Myocyte (in vitro differentiated cells): ENCODE data around the gene CLDN6. TPM values are rescaled to one million over a fixed set of nuclear protein-coding genes. Genes with fewer than 3 reads are reported as not detected.
A peak's percentile ranks its signal among the peaks of the same experiment; 100 is the strongest.

Experiments used
- DNase-seq: peaks from one replicate; pipeline ENCODE4 v3.0.0-alpha.2; 2012; ENCODE audit warnings: low read depth
- total RNA-seq: library from RNA; depleted of rRNA; stranded (reverse); fragments of >200 nt; gene quantifications from 2 replicates; pipeline ENCODE4 v1.2.3, GENCODE V29; 2014

Gene CLDN6
- total RNA-seq, 1 donor from 2014 or later, result not detected

DNA sequence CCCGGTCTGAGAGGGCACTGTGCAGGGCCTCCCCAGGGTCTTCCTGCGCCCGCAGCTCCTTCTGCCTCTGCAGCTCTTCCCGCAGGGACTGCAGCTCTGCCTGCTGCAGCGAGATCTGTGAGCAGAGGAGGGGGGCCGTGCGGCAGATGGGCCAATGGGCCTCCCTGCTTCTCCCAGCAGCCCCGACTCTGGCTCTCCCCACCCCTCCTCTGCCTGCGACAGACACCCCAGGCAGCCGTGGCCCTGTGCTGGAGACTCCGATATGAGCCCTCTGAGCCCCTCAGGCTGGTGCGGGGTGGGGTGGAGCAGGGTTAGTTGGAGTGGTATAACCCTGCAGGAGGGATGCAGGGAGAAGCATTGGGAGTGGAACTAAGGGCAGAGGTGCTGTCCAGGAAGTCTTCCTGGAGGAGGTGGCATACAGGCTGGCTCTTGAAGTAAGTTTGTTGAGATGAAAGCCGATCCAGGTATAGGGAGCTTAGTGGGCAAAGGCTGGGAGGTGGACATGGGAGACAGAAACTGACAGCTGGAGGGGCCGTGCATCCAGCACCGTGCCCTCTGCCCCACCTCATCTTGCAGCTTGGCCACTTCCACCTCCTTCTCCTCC is 10.8 kb upstream of the CLDN6 start:
- DNase-seq, result no peak

- no peak for DNase-seq
Observed at GRCh38 chr16:3027983-3028715, 10.2 kb upstream of the CLDN6 start.

DNA sequence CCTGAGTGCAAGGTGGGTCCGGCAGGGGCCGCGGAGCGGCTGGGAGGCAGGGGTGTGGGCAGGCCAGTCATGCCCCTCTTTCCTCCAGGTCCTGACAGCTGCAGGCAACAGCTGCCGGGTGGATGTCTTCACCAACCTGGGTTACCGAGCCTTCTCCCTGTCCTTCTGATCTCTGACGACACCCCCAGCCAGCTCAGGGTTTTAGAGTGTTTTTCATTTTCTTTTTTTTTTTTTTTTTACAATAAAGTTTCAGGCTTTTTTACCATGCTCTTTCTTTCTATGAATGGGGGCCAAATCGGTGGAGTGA is 9.5 kb upstream of the CLDN6 start:
- DNase-seq, result peak; percentile 20

- DNase-seq, result no peak
Observed at GRCh38 chr16:3026609-3027488, 8.9 kb upstream of the CLDN6 start.

- DNase-seq, result no peak
Observed at GRCh38 chr16:3026003-3026378, 8.0 kb upstream of the CLDN6 start.

GRCh38 chr16:3025032-3026002 is 7.3 kb upstream of the CLDN6 start:
- no peak for DNase-seq

DNA sequence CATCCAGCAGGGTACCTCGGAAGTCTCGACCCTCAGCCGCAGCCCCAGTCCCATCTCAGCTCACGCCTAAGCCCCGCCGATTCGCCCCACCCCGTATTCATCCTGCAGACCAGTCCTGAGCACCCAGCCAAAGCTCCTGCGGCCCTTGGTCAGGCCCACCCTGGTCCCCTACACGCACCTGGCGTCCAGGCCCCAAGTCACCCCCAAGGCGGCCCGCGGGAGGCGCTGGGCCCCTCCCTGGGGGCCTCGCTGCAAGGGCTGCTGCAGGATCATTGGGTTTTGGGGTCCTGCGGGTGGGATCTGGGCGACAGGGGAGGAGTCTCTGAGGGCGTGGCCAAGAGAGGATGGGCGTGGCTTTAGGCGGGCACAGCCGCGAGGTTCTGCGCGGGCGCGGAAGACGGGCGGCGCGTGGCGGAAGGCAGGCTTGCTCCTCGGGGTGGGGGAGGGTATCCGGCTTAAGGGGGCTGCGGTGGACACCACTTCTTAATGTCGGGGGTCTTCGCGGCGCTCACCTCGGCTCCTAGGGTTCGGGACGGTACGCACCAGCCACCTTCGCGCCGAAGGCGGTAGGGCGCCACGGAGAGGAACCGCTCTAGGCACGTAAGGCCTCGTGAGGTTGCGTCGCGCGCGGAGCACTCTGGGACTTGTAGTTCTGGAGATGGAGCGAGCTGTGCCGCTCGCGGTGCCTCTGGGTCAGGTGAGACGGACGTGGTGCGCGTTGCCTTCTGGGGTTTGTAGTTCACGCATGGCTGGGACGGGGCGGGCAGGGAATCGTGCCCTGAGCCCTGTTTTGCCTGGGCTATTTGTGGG is 5.9 kb upstream of the CLDN6 start, which contains the start of the genes HCFC1R1 and THOC6:
TSS of gene HCFC1R1 (minus strand) at position 274 of the 810 bp plus-strand sequence. CDS start at position 273, 1 bp downstream.
TSS of gene THOC6 (plus strand) at position 367 of the 810 bp plus-strand sequence. CDS start at position 659, 292 bp downstream.
- DNase-seq, result peak; percentile 98

- DNase-seq, result peak; percentile 90
Observed at GRCh38 chr16:3023415-3023668, 5.4 kb upstream of the CLDN6 start.

- DNase-seq, result peak; percentile 90
Observed at GRCh38 chr16:3022684-3023414, 4.9 kb upstream of the CLDN6 start.

GRCh38 chr16:3022208-3022683 is 4.3 kb upstream of the CLDN6 start:
- DNase-seq, result peak; percentile 96

DNA sequence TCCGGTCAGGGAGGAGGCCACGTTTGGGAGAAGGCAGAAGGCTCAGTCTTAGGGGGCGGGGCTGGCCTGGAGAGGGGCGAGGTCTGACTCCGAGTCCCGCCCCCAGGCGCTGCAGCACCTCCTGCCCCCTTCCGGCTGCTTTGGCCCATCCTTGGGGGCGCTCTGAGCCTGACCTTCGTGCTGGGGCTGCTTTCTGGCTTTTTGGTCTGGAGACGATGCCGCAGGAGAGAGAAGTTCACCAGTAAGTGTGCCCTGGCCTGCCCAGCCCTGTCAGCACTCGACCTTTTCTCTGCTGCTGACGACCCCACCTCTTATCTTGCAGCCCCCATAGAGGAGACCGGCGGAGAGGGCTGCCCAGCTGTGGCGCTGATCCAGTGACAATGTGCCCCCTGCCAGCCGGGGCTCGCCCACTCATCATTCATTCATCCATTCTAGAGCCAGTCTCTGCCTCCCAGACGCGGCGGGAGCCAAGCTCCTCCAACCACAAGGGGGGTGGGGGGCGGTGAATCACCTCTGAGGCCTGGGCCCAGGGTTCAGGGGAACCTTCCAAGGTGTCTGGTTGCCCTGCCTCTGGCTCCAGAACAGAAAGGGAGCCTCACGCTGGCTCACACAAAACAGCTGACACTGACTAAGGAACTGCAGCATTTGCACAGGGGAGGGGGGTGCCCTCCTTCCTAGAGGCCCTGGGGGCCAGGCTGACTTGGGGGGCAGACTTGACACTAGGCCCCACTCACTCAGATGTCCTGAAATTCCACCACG is 3.6 kb upstream of the CLDN6 start:
- peak; percentile 98 for DNase-seq

DNA sequence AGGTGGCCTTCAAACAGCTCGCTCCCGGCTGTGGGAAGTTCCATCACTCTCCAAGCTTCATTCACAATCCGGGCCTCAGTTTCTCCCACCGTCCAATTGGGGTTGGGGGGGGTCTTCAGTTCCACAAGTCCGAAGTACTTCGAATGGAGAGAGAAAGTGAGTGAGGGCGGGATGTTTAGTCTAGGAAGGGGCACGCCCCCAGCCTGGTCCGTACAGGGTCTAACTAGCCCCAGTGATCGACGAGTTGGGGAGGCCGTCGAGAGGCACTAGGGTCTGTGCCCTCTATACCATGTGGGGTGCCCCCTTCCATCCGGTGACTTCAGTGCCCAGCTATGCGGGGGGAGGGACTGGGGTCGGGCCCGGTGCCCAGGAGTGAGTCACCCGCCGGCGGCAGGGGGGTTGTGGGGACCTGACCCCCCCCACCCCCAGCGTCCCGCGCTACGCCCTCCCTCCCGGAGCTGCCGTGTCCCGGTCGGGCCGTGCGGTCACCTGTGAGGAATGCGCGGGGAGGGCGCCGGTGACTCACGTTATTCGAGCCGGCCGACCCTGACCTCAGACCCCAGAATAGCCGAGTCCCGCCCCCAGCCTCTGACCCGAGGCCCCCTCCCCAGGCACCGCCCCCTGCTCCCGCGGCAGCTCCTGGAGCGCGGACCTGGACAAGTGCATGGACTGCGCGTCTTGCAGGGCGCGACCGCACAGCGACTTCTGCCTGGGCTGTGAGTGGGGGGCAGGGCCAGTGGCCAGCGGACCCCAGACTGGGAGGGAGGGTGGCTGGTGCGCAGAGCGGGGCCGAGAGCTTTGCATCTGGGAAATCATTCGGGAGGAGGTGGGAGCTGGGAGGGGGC is 2.8 kb upstream of the CLDN6 start:
- peak; percentile 91 for DNase-seq

- DNase-seq, result peak; percentile 79
Observed at GRCh38 chr16:3020247-3020603, 2.2 kb upstream of the CLDN6 start, which contains the start of gene TNFRSF12A. Gene TNFRSF12A (plus strand): TSS chr16:3020368. CDS start chr16:3020398, 30 bp downstream.

GRCh38 chr16:3019594-3020246 is 1.7 kb upstream of the CLDN6 start:
- no peak for DNase-seq

GRCh38 chr16:3017344-3017743 is 639 bp downstream of the CLDN6 start:
- no peak for DNase-seq

DNA sequence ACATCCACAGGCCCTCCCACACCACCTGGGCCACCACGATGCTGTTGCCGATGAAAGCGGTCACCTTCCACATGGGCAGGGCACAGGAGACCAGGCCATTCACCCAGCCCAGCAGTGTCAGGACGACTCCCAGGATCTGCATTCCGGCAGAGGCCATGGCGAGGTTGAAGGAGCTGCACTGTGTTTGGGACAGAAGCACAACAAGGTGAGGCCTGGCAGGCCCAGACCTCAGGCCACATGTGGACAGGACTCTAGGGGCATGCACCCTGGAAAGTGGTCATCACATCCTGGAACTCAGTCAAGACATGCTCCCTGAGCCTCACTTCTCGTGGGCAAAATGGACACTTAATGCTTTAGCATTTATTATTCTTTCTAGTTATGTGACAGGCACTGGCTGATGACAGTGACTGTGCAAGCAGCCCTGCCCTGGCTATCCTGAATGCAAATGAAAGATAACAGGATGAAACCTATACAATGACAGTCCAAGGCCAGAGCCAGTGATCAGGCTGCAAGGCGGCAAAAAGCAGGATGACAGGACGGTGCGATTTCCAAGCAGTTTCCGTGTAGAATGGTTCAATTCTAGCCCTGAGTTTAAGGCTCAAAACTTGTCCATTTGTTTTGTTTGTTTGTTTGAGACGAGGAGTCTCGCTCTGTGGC is 2.0 kb downstream of the CLDN6 start:
- no peak for DNase-seq

- no peak for DNase-seq
Observed at GRCh38 chr16:3014971-3015370, 3.0 kb downstream of the CLDN6 start.
